GM18858 (cell line): ENCODE results near the gene DHRS7.

ENCODE experiments used
- ATAC-seq: cut with Tn5 transposase; IDR thresholded peaks from one replicate; pipeline ENCODE4 v1.9.1; 2021; ENCODE audit not compliant: unreplicated experiment

DHRS7 gene

GRCh38 chr14:60164712-60165546 is at the start of gene DHRS7:
Gene DHRS7 (minus strand): TSS chr14:60165398. CDS start chr14:60165309, 89 bp downstream.
- ATAC-seq: peak; percentile 85

- ATAC-seq: no peak
These were observed 49.4 kb upstream of the DHRS7 start for GRCh38 chr14:60214415-60215126.

GRCh38 chr14:60214003-60214402 is 48.8 kb upstream of the DHRS7 start:
- ATAC-seq: no peak

- ATAC-seq: peak; percentile 90
These were observed 47.5 kb upstream of the DHRS7 start for GRCh38 chr14:60212503-60213371.

- ATAC-seq: no peak
These were observed 46.0 kb upstream of the DHRS7 start for GRCh38 chr14:60211153-60211552.

GRCh38 chr14:60210703-60211102 is 45.5 kb upstream of the DHRS7 start:
- no peak for ATAC-seq

GRCh38 chr14:60206837-60207533 is 41.8 kb upstream of the DHRS7 start:
- ATAC-seq: peak; percentile 38

- ATAC-seq: no peak
These were observed 41.1 kb upstream of the DHRS7 start for GRCh38 chr14:60206249-60206670.

GRCh38 chr14:60204843-60205774 is 39.9 kb upstream of the DHRS7 start:
- peak; percentile 43 for ATAC-seq

GRCh38 chr14:60204104-60204842 is 39.1 kb upstream of the DHRS7 start:
- peak; percentile 68 for ATAC-seq

GRCh38 chr14:60199321-60199720 is 34.1 kb upstream of the DHRS7 start:
- no peak for ATAC-seq

GRCh38 chr14:60197629-60198303 is 32.6 kb upstream of the DHRS7 start:
- no peak for ATAC-seq

- no peak for ATAC-seq
These were observed 31.1 kb upstream of the DHRS7 start for GRCh38 chr14:60196291-60196690.

- ATAC-seq: peak; percentile 61
These were observed 30.1 kb upstream of the DHRS7 start for GRCh38 chr14:60195179-60195810.

GRCh38 chr14:60189923-60190840 is 25.0 kb upstream of the DHRS7 start:
- ATAC-seq: peak; percentile 46

- no peak for ATAC-seq
These were observed 23.5 kb upstream of the DHRS7 start for GRCh38 chr14:60188696-60189095.

- ATAC-seq: no peak
These were observed 22.9 kb upstream of the DHRS7 start for GRCh38 chr14:60188115-60188514.
